CD14-positive monocyte (primary cell): ENCODE data around the gene ST3GAL3. TPM values are rescaled to one million over a fixed set of nuclear protein-coding genes. Genes with fewer than 3 reads are reported as not detected.

ENCODE experiments used
- DNase-seq, 3 donors: peaks; one replicate each; pipeline ENCODE4 v3.0.0-alpha.2; 2011 to 2022
- H2AFZ ChIP-seq: 2 replicates; pipeline ENCODE4 v1.6.0; 2012; ENCODE audit warnings: mild to moderate bottlenecking, low read depth, low read length, inconsistent platforms; ENCODE audit not compliant: insufficient read depth, poor library complexity, severe bottlenecking
- H3K27ac ChIP-seq, 2 donors: 1 replicate in 1 of 2; 2 replicates in 1 of 2; pipeline ENCODE4 v1.5.1; 2012 to 2013; ENCODE audit warnings: low read length in 2 of 2, control low read depth in 1 of 2, inconsistent platforms in 1 of 2, low read depth in 1 of 2, mild to moderate bottlenecking in 1 of 2
- H3K27me3 ChIP-seq, 2 donors: one replicate each; pipeline versions ENCODE4 v1.6.0 to v1.6.1; 2011 to 2013; ENCODE audit warnings: low read length in 2 of 2; ENCODE audit not compliant: control insufficient read depth in 2 of 2, insufficient read depth in 2 of 2
- H3K36me3 ChIP-seq, 2 donors: replicated peaks in 1 of 2; 1 replicate in 1 of 2; 2 replicates in 1 of 2; pipeline versions ENCODE4 v1.5.1 to v1.6.1; 2012 to 2013; ENCODE audit warnings: low read length in 2 of 2, control low read depth in 1 of 2, inconsistent platforms in 1 of 2, mild to moderate bottlenecking in 1 of 2; ENCODE audit not compliant: insufficient read depth in 2 of 2, control insufficient read depth in 1 of 2
- H3K4me1 ChIP-seq, 2 donors: 1 replicate in 1 of 2; 2 replicates in 1 of 2; pipeline versions ENCODE4 v1.5.1 to v1.6.1; 2012 to 2013; ENCODE audit warnings: low read length in 2 of 2, control low read depth in 1 of 2, inconsistent platforms in 1 of 2, mild to moderate bottlenecking in 1 of 2, moderate library complexity in 1 of 2; ENCODE audit not compliant: insufficient read depth in 2 of 2, control insufficient read depth in 1 of 2
- H3K4me2 ChIP-seq: replicated peaks from 2 replicates; pipeline ENCODE3; 2012; ENCODE audit warnings: low read length, moderate library complexity, mild to moderate bottlenecking; ENCODE audit not compliant: poor library complexity, severe bottlenecking; ENCODE audit errors: extremely low read depth
- H3K4me3 ChIP-seq, 3 experiments: fragments of 200-600 bp in 1 of 3; sonication (generic) in 1 of 3; replicated peaks in 1 of 3; 1 replicate in 2 of 3; 2 replicates in 1 of 3; pipeline ENCODE4 v1.5.1; 2011 to 2013; ENCODE audit warnings: low read length in 3 of 3, mild to moderate bottlenecking in 3 of 3, control low read depth in 2 of 3, low read depth in 2 of 3, inconsistent platforms in 1 of 3, moderate library complexity in 1 of 3
- H3K79me2 ChIP-seq: 2 replicates; pipeline ENCODE4 v1.6.0; 2012; ENCODE audit warnings: mild to moderate bottlenecking, control low read depth, inconsistent platforms, low read length, moderate library complexity; ENCODE audit not compliant: insufficient read depth
- H3K9ac ChIP-seq: 2 replicates; pipeline ENCODE4 v1.6.0; 2017; ENCODE audit warnings: low read length, mild to moderate bottlenecking; ENCODE audit not compliant: insufficient read depth, poor library complexity, severe bottlenecking
- H3K9me3 ChIP-seq, 2 donors: replicated peaks in 1 of 2; 1 replicate in 1 of 2; 2 replicates in 1 of 2; pipeline versions ENCODE4 v1.5.1 to v1.6.1; 2012 to 2013; ENCODE audit warnings: low read length in 2 of 2, control low read depth in 1 of 2; ENCODE audit not compliant: control insufficient read depth in 1 of 2, insufficient read depth in 1 of 2
- H4K20me1 ChIP-seq: 2 replicates; pipeline ENCODE4 v1.6.0; 2012; ENCODE audit warnings: mild to moderate bottlenecking, low read length, control low read depth, moderate library complexity; ENCODE audit not compliant: insufficient read depth
- H3K27ac Mint-ChIP-seq, 7 donors: one replicate each; pipeline ENCODE4 v1.8.0; 2020; ENCODE audit warnings: mild to moderate bottlenecking in 7 of 7, mixed read lengths in 7 of 7, moderate library complexity in 6 of 7, inconsistent platforms in 2 of 7
- H3K27me3 Mint-ChIP-seq, 3 donors: one replicate each; pipeline ENCODE4 v1.8.0; 2021 to 2022; ENCODE audit warnings: low read depth in 3 of 3, mild to moderate bottlenecking in 3 of 3, mixed read lengths in 3 of 3, moderate library complexity in 3 of 3, inconsistent platforms in 1 of 3
- H3K36me3 Mint-ChIP-seq, 2 donors: one replicate each; pipeline ENCODE4 v1.8.0; 2020; ENCODE audit warnings: mixed read lengths in 2 of 2, inconsistent platforms in 1 of 2, mild to moderate bottlenecking in 1 of 2
- H3K4me1 Mint-ChIP-seq: one replicate; pipeline ENCODE4 v1.8.0; 2020; ENCODE audit warnings: mild to moderate bottlenecking, mixed read lengths
- H3K4me3 Mint-ChIP-seq, 2 donors: one replicate each; pipeline ENCODE4 v1.8.0; 2020; ENCODE audit warnings: mild to moderate bottlenecking in 2 of 2, mixed read lengths in 2 of 2, moderate library complexity in 1 of 2
- H3K9me3 Mint-ChIP-seq, 7 donors: one replicate each; pipeline ENCODE4 v1.8.0; 2020 to 2022; ENCODE audit warnings: mixed read lengths in 7 of 7, mild to moderate bottlenecking in 6 of 7, moderate library complexity in 6 of 7, inconsistent platforms in 2 of 7
- CTCF ChIP-seq: fragments of 200-600 bp; IDR thresholded peaks from one replicate; pipeline ENCODE4 v1.8.0; 2022; ENCODE audit warnings: antibody characterized with exemption, mild to moderate bottlenecking
- WGBS: methylation state at CpG from one replicate; pipeline ENCODE4 v1.1.5; 2013; ENCODE audit warnings: missing lambda C conversion rate; ENCODE audit not compliant: insufficient coverage; 5-methylcytosine and 5-hydroxymethylcytosine counted together
- intact Hi-C, 2 donors: fragments of 100-400 bp; cut with micrococcal nuclease; formaldehyde crosslinking; loops; one replicate each; pipeline versions ENCODE4 v1.15.0 to v1.15.1; 2023
- polyA plus RNA-seq, 3 donors: library from polyadenylated mRNA; depleted of rRNA in 1 of 3; unstranded in 2 of 3; stranded (reverse) in 1 of 3; fragments of 300-500 nt in 2 of 3; fragments of >200 nt in 1 of 3; fragmentation: Illumina TruSeq in 2 of 3; gene quantifications; 1 replicate in 2 of 3; 2 replicates in 1 of 3; pipeline ENCODE4 v1.2.3, GENCODE V29; 2012 to 2021

The ST3GAL3 gene
- polyA plus RNA-seq, 3 donors = 1.6 to 4.5 (median 2.1) TPM

- Histone ChIP-seq H2AFZ (no peak overlapping the region), H3K4me3 (no peak overlapping the region), H3K4me1 (no peaks in the 10 kb centered on the region), H3K79me2 (peaks cover 24% of the 10 kb centered on the region), H3K27me3 (no peaks in the 10 kb centered on the region), H4K20me1 (peaks cover 28% of the 10 kb centered on the region), H3K27ac (no peak overlapping the region), H3K36me3 (peaks cover 93 to 100% of the 10 kb centered on the region in 2 donors), H3K9me3 (no peaks in the 10 kb centered on the region), H3K9ac (no peak overlapping the region), H3K4me2 (no peak overlapping the region)
- Mint-ChIP-seq H3K27me3 (no peaks in the 10 kb centered on the region), H3K4me3 (no peak overlapping the region), H3K36me3 (peaks cover 68 to 99% of the 10 kb centered on the region in 2 donors), H3K27ac (no peak overlapping the region), H3K9me3 (no peaks in the 10 kb centered on the region), H3K4me1 (no peaks in the 10 kb centered on the region)
- 100% methylated on average over 4 of the region's 4 CpGs for WGBS
- intact Hi-C loops = no loop called here
- DNase-seq = no peak
- TF ChIP-seq CTCF = no peak
Observed at GRCh38 chr1:43660355-43660754, 47.0 kb upstream of the ST3GAL3 start.

GRCh38 chr1:43664369-43664768 lies 43.0 kb upstream of the ST3GAL3 start:
- Mint-ChIP-seq H3K4me1 (no peaks in the 10 kb centered on the region), H3K36me3 (peaks cover 90 to 99% of the 10 kb centered on the region in 2 donors), H3K27me3 (peaks cover 0 to under 1% (median 0%) of the 10 kb centered on the region in 3 donors), H3K4me3 (no peak overlapping the region), H3K27ac (peak overlapping the region in 1 of 7 donors; percentile 28), H3K9me3 (no peaks in the 10 kb centered on the region)
- Histone ChIP-seq H3K9me3 (no peaks in the 10 kb centered on the region), H3K27me3 (no peaks in the 10 kb centered on the region), H2AFZ (no peak overlapping the region), H4K20me1 (peaks cover 18% of the 10 kb centered on the region), H3K27ac (no peak overlapping the region), H3K4me1 (no peaks in the 10 kb centered on the region), H3K4me2 (no peak overlapping the region), H3K36me3 (peaks cover 98 to 100% of the 10 kb centered on the region in 2 donors), H3K79me2 (peaks cover 15% of the 10 kb centered on the region), H3K4me3 (no peak overlapping the region), H3K9ac (no peak overlapping the region)
- no peak for DNase-seq
- intact Hi-C loops = no loop called here
- WGBS = no CpG with 5 or more reads among the region's 4 CpGs
- TF ChIP-seq CTCF = no peak
